IPS DF 6.9 (cell line): ENCODE data around the gene ZNF385B.

ENCODE experiments used
- DNase-seq: peaks from one replicate; pipeline ENCODE4 v3.0.0-alpha.2; 2013; ENCODE audit warnings: low read depth, low spot score
- H3K27ac ChIP-seq: one replicate; pipeline ENCODE4 v1.5.1; 2013; ENCODE audit warnings: low read length, control low read depth
- H3K27me3 ChIP-seq: 2 replicates; pipeline ENCODE4 v1.6.1; 2013; ENCODE audit warnings: mild to moderate bottlenecking, low read length; ENCODE audit not compliant: control insufficient read depth, insufficient read depth
- H3K36me3 ChIP-seq: 2 replicates; pipeline ENCODE4 v1.6.1; 2013; ENCODE audit warnings: low read length; ENCODE audit not compliant: control insufficient read depth, insufficient read depth
- H3K4me1 ChIP-seq: 2 replicates; pipeline ENCODE4 v1.6.1; 2013; ENCODE audit warnings: low read length; ENCODE audit not compliant: control insufficient read depth, insufficient read depth
- H3K4me3 ChIP-seq: 2 replicates; pipeline ENCODE4 v1.5.1; 2013; ENCODE audit warnings: mild to moderate bottlenecking, low read length
- H3K9me3 ChIP-seq: 2 replicates; pipeline ENCODE4 v1.6.1; 2013; ENCODE audit warnings: low read length, inconsistent platforms; ENCODE audit not compliant: control insufficient read depth, insufficient read depth
- WGBS: extraction: QIAGEN DNeasy Blood & Tissue Kit; methylation state at CpG from one replicate; pipeline ENCODE4 v1.1.7; 2013; ENCODE audit warnings: mixed read lengths, missing lambda C conversion rate; ENCODE audit not compliant: insufficient read length, insufficient coverage; 5-methylcytosine and 5-hydroxymethylcytosine counted together

Gene ZNF385B

DNA sequence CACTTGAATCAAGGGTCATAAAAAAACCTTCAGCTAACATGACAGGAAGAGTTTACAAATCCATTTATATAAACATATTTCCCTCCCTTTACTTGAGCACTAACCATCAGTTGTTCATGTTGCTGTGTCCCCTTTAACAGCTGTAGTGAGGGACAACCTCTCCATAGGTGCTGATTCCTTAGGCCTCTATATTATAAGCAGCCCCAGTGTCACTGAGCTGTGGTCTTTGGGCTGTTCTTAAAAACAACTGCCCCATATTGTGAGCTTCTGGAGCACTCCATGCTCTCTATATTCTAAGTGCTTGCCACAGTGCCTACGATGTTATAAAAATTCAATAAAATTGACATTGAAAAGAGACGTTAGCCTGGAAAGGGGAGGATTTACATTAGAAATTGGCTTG is 175.3 kb downstream of the ZNF385B start:
- no CpG with 5 or more reads among the region's 2 CpGs for WGBS
- Histone ChIP-seq H3K4me3 (no peak overlapping the region), H3K27ac (no peak overlapping the region), H3K9me3 (no peaks in the 10 kb centered on the region), H3K4me1 (no peaks in the 10 kb centered on the region), H3K27me3 (no peaks in the 10 kb centered on the region), H3K36me3 (no peaks in the 10 kb centered on the region)
- DNase-seq, result no peak

GRCh38 chr2:179685146-179685545 is 176.3 kb downstream of the ZNF385B start:
- no peaks in the 10 kb centered on the region for H3K27me3 ChIP-seq
- WGBS, result no CpG with 5 or more reads among the region's 1 CpG
- no peaks in the 10 kb centered on the region for H3K36me3 ChIP-seq
- no peaks in the 10 kb centered on the region for H3K4me1 ChIP-seq
- no peak overlapping the region for H3K27ac ChIP-seq
- H3K9me3 ChIP-seq, result no peaks in the 10 kb centered on the region
- no peak for DNase-seq
- no peak overlapping the region for H3K4me3 ChIP-seq

DNA sequence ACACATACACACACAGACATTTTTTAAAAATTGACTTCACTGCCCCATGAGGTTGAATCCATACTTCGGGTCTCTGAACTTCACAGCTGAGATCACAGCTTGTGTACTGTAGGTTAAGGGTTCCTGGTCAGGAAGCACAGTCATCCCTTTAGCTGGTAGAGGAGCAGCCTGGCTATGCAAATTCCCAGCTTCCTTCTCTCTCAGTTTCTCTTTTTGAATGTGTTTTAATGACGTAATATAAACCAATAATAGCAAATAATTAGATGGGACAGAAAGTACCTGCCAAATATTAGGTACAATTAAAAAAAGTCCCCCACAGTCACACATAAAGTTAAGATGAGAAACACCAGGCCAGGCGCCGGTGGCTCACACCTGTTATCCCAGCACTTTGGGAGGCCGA is 178.7 kb downstream of the ZNF385B start:
- WGBS, result no CpG with 5 or more reads among the region's 5 CpGs
- H3K36me3 ChIP-seq, result no peaks in the 10 kb centered on the region
- H3K4me3 ChIP-seq, result no peak overlapping the region
- no peak overlapping the region for H3K27ac ChIP-seq
- no peaks in the 10 kb centered on the region for H3K9me3 ChIP-seq
- DNase-seq, result no peak
- H3K27me3 ChIP-seq, result no peaks in the 10 kb centered on the region
- H3K4me1 ChIP-seq, result no peaks in the 10 kb centered on the region

- no CpG with 5 or more reads among the region's 2 CpGs for WGBS
- H3K36me3 ChIP-seq, result no peaks in the 10 kb centered on the region
- no peak for DNase-seq
- H3K9me3 ChIP-seq, result no peaks in the 10 kb centered on the region
- no peaks in the 10 kb centered on the region for H3K27me3 ChIP-seq
- H3K4me3 ChIP-seq, result no peak overlapping the region
- H3K4me1 ChIP-seq, result no peaks in the 10 kb centered on the region
- H3K27ac ChIP-seq, result no peak overlapping the region
Measured at GRCh38 chr2:179677746-179678505, 183.5 kb downstream of the ZNF385B start.

GRCh38 chr2:179677077-179677688 is 184.2 kb downstream of the ZNF385B start:
- no CpG with 5 or more reads among the region's 3 CpGs for WGBS
- Histone ChIP-seq H3K27ac (no peak overlapping the region), H3K9me3 (no peaks in the 10 kb centered on the region), H3K27me3 (no peaks in the 10 kb centered on the region), H3K4me3 (no peak overlapping the region), H3K4me1 (no peaks in the 10 kb centered on the region), H3K36me3 (no peaks in the 10 kb centered on the region)
- no peak for DNase-seq

DNA sequence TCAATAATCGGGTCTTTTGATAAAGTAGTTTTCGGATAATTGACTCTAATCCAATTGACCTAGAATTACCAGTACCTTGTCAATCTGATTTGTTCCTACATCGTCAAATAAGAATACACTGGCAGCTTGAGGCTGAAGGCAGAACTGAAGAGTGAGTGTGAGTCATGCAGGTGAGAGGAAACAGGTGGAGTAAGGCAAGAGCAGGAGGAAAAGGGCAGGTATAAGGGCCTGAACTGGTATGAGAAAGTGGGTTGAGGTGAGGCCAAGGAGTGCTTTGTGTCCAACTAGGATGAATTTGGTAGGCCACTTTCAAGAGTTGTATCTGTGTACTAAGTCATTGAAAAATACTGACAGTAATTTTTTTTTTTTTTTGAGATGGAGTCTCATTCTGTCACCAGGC is 186.0 kb downstream of the ZNF385B start:
- H3K27me3 ChIP-seq, result no peaks in the 10 kb centered on the region
- H3K4me3 ChIP-seq, result no peak overlapping the region
- H3K36me3 ChIP-seq, result no peaks in the 10 kb centered on the region
- no peak for DNase-seq
- H3K4me1 ChIP-seq, result no peaks in the 10 kb centered on the region
- WGBS, result no CpG with 5 or more reads among the region's 3 CpGs
- no peaks in the 10 kb centered on the region for H3K9me3 ChIP-seq
- no peak overlapping the region for H3K27ac ChIP-seq

- no peak overlapping the region for H3K4me3 ChIP-seq
- no peaks in the 10 kb centered on the region for H3K27me3 ChIP-seq
- DNase-seq, result no peak
- no peaks in the 10 kb centered on the region for H3K9me3 ChIP-seq
- no peaks in the 10 kb centered on the region for H3K4me1 ChIP-seq
- H3K27ac ChIP-seq, result no peak overlapping the region
- no CpG with 5 or more reads among the region's 6 CpGs for WGBS
- no peaks in the 10 kb centered on the region for H3K36me3 ChIP-seq
Measured at GRCh38 chr2:179671043-179671981, 190.1 kb downstream of the ZNF385B start.

DNA sequence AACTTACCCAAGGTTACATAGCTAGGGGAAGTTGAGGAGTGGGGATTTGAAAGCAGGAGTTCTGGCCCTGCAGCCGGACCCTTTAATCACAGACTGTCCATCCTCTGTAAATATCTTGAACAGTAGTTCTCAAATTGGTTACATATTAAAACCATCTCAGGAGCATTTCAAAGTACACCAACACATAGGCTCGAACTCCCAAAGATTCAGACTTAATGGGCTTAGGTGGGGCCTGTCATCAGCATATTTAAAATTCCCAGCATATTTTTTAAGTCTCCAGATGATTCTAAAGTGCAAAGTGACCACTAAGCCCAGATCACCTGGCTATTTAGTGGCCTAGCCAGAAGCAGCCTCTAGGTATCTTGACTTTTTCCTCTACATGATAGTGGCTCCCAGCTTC is 192.2 kb downstream of the ZNF385B start:
- H3K27ac ChIP-seq, result no peak overlapping the region
- no peaks in the 10 kb centered on the region for H3K9me3 ChIP-seq
- WGBS, result no CpG with 5 or more reads among the region's 2 CpGs
- H3K4me1 ChIP-seq, result no peaks in the 10 kb centered on the region
- H3K4me3 ChIP-seq, result no peak overlapping the region
- no peak for DNase-seq
- no peaks in the 10 kb centered on the region for H3K27me3 ChIP-seq
- H3K36me3 ChIP-seq, result no peaks in the 10 kb centered on the region

GRCh38 chr2:179664972-179665812 is 196.2 kb downstream of the ZNF385B start:
- H3K9me3 ChIP-seq, result no peaks in the 10 kb centered on the region
- H3K36me3 ChIP-seq, result no peaks in the 10 kb centered on the region
- no peak overlapping the region for H3K27ac ChIP-seq
- no CpG with 5 or more reads among the region's 12 CpGs for WGBS
- H3K27me3 ChIP-seq, result no peaks in the 10 kb centered on the region
- no peaks in the 10 kb centered on the region for H3K4me1 ChIP-seq
- DNase-seq, result no peak
- no peak overlapping the region for H3K4me3 ChIP-seq

DNA sequence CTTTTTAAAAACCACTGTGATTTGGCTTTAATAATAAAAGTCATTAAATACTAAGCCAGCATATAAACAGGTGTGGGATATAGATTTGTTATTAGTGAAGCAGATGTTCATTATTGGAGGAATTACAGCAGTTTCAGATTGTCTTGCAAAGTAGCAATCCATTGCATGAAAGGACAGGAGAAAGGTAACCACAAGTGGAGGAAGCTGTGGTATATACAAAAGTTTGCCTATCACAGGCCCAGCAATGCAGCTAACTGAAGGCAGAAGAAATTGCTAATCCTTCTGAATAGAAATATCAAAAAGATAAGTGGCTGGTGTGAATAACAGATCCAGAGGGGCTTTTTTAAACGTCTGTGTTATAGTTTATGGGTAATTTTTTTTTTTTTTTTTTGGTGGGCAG is 199.4 kb downstream of the ZNF385B start:
- Histone ChIP-seq H3K4me3 (no peak overlapping the region), H3K27ac (no peak overlapping the region), H3K9me3 (no peaks in the 10 kb centered on the region), H3K36me3 (no peaks in the 10 kb centered on the region), H3K27me3 (no peaks in the 10 kb centered on the region), H3K4me1 (no peaks in the 10 kb centered on the region)
- WGBS, result no CpG with 5 or more reads among the region's 1 CpG
- no peak for DNase-seq
